Posterior vena cava (tissue), 2 donors: ENCODE results near the gene TSHR. TPM values are rescaled to one million over a fixed set of nuclear protein-coding genes. Genes with fewer than 3 reads are reported as not detected.
"Not testable (repeated sequence)": the region's sequence is repeated elsewhere in the genome, so short reads cannot be mapped to it uniquely, and the experiment has no call there.

Experiments used
- DNase-seq: peaks from one replicate; pipeline ENCODE4 v3.0.0-alpha.2; 2020; ENCODE audit warnings: low spot score
- intact Hi-C, 2 donors: fragments of 100-400 bp; cut with DNase I; formaldehyde crosslinking; loops; one replicate each; pipeline versions ENCODE4 v1.14.1 to v1.14.2; 2022 to 2023
- total RNA-seq, 2 donors: library from RNA; stranded (reverse); fragmentation: NEBNext Ultra II Directional; extraction: Animal tissue kit (Norgen Biotek cat#: 25700); gene quantifications; one replicate each; pipeline ENCODE4 v1.2.1, GENCODE V29; 2021
- donor health status: DM: yes; HTN: yes; CAD: no.
- donor health status: DM: yes; HTN: yes; CAD: no.

Gene TSHR
- total RNA-seq, 2 donors from 2014 or later = 0.29 to 1.1 TPM

GRCh38 chr14:80982711-80983110 lies 27.3 kb downstream of the TSHR start:
- no peak for DNase-seq
- intact Hi-C loops = loop anchor here in 1 of 2 donors (10.0 kb wide), 1 partner anchor 1112 kb away; no protein-coding TSS in a partner anchor

GRCh38 chr14:80987235-80988032 lies 32.0 kb downstream of the TSHR start:
- no peak for DNase-seq
- intact Hi-C loops = loop anchor here (2.0 to 10.0 kb wide), 2 partner anchors 33 to 1107 kb away; partner anchors contain the start of gene TSHR (in 1 of the 2)

GRCh38 chr14:80988192-80988591 lies 32.8 kb downstream of the TSHR start:
- DNase-seq = no peak
- intact Hi-C loops = loop anchor here in 1 of 2 donors (10.0 kb wide), 1 partner anchor 1107 kb away; no protein-coding TSS in a partner anchor

GRCh38 chr14:80988735-80989429 lies 33.5 kb downstream of the TSHR start:
- intact Hi-C loops = loop anchor here in 1 of 2 donors (10.0 kb wide), 1 partner anchor 1106 kb away; no protein-coding TSS in a partner anchor
- no peak for DNase-seq

GRCh38 chr14:80992580-80992979 lies 37.2 kb downstream of the TSHR start:
- intact Hi-C loops = no loop called here

GRCh38 chr14:80996049-80996901 lies 40.9 kb downstream of the TSHR start:
- no peak for DNase-seq
- intact Hi-C loops = loop anchor here in 1 of 2 donors (5.0 kb wide), 1 partner anchor 176 kb away; no protein-coding TSS in a partner anchor

More at GRCh38 chr14:80992580-80992979, 37.2 kb downstream of the TSHR start:
- no peak for DNase-seq

- no peak for DNase-seq
- intact Hi-C loops = no loop called here
Observed at GRCh38 chr14:81001447-81001846, 46.0 kb downstream of the TSHR start.

- intact Hi-C loops = no loop called here
- no peak for DNase-seq
Observed at GRCh38 chr14:81004575-81004974, 49.2 kb downstream of the TSHR start.

- DNase-seq = no peak
- intact Hi-C loops = no loop called here
Observed at GRCh38 chr14:81005540-81006228, 50.3 kb downstream of the TSHR start.

- intact Hi-C loops = no loop called here
- DNase-seq = no peak
Observed at GRCh38 chr14:81006266-81006665, 50.8 kb downstream of the TSHR start.

- intact Hi-C loops = no loop called here
- DNase-seq = no peak
Observed at GRCh38 chr14:81007131-81007530, 51.7 kb downstream of the TSHR start.

GRCh38 chr14:81009346-81009745 lies 53.9 kb downstream of the TSHR start:
- no peak for DNase-seq
- intact Hi-C loops = no loop called here

GRCh38 chr14:81018251-81018650 lies 62.8 kb downstream of the TSHR start:
- intact Hi-C loops = no loop called here
- DNase-seq = no peak

GRCh38 chr14:81018684-81019083 lies 63.3 kb downstream of the TSHR start:
- no peak for DNase-seq
- intact Hi-C loops = no loop called here

- intact Hi-C loops, DNase-seq: not testable (repeated sequence)
Observed at GRCh38 chr14:81019113-81019512, 63.7 kb downstream of the TSHR start.

GRCh38 chr14:81023095-81023710 lies 67.8 kb downstream of the TSHR start:
- intact Hi-C loops = no loop called here
- no peak for DNase-seq

GRCh38 chr14:81028461-81028860 lies 73.0 kb downstream of the TSHR start:
- intact Hi-C loops = no loop called here

GRCh38 chr14:81031488-81031887 lies 76.1 kb downstream of the TSHR start:
- intact Hi-C loops = no loop called here
- no peak for DNase-seq

More at GRCh38 chr14:81028461-81028860, 73.0 kb downstream of the TSHR start:
- no peak for DNase-seq
